Measurements from ENCODE around the gene EBI3. TPM values are rescaled to one million over a fixed set of nuclear protein-coding genes. Genes with fewer than 3 reads are reported as not detected.

EBI3 gene
- total and polyA plus RNA-seq, 2 donors: 0.32 to 5.7 TPM

DNA sequence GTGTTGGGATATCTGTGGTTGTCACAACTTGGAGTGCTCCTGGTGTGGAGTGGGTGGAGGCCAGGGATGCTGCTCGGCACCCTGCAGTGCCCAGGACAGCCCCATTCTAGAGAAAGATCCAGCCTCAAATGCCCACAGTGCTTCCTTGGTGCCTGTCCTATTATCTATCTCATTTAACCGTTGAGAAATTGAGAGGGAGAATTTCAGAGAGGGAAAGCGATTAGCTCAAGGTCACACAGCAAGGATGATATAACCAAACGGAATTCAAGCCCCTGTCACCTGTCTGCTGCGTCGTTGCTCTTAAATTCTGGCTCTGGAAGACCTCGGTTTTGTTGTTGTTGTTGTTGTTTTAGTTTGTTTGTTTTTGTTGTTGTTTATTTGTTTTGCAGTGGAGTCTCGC lies 33.3 kb upstream of the EBI3 start:
- Histone ChIP-seq H3K27ac (ENCODE audit: low read depth) (no peak overlapping the region), H3K4me1 (ENCODE audit: insufficient read depth) (no peaks in the 10 kb centered on the region), H3K36me3 (ENCODE audit: insufficient read depth) (no peaks in the 10 kb centered on the region), H3K4me3 (ENCODE audit: low read depth, low read length) (no peak overlapping the region)
- WGBS: 77% methylated on average over 8 of the region's 8 CpGs
- no peak for DNase-seq (ENCODE audit: extremely low spot score)

DNA sequence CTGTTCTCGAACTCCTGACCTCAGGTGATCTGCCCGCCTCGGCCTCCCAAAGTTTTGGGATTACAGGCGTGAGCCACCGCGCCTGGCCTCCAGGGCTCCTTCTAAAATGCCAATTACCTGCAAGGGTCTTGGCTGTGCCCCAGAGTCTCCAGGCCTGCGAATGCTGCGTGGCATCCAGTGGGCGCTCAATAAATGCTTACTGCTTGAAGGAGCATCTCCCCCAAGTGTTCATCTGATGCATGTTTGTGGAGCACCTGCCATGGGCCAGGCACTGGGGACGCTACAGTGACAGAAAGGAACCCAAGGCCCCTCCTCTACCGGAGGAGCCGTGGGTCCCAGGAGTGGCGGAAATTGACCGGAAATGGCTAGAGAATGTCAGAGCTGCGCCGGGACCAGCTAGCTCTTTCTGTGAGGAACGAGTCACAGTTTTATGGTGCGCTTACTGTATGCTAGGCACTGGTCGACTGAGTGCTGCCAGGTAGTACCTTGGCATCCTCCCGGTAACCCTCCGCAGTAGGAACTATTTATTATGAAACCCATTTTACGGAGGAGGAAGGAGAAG lies 32.7 kb upstream of the EBI3 start:
- no peak overlapping the region for H3K27ac ChIP-seq (ENCODE audit: low read depth)
- no peak for DNase-seq (ENCODE audit: extremely low spot score)
- WGBS: 85% methylated on average over 22 of the region's 22 CpGs
- H3K4me3 ChIP-seq (ENCODE audit: low read depth, low read length): no peak overlapping the region
- no peaks in the 10 kb centered on the region for H3K36me3 ChIP-seq (ENCODE audit: insufficient read depth)
- no peaks in the 10 kb centered on the region for H3K4me1 ChIP-seq (ENCODE audit: insufficient read depth)

DNA sequence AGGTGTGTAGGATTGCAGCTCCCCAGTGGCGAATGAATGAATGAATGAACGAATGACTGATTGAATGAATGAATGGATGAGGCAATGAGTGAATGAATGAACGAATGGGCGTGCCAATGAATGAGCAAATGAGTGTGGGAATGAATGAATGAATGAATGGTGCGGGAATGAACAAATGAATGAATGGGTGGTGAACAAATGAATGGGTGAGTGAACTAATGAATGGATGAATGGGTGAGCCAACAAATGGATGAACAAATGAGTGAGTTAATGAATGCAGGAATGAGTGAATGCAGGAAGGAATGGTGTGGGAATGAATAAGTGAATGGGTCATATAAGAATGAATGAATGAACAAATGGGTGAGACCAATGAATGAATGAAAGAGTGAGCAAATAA lies 32.1 kb upstream of the EBI3 start:
- 83% methylated on average over 5 of the region's 5 CpGs for WGBS
- H3K4me1 ChIP-seq (ENCODE audit: insufficient read depth): no peaks in the 10 kb centered on the region
- H3K27ac ChIP-seq (ENCODE audit: low read depth): no peak overlapping the region
- DNase-seq (ENCODE audit: extremely low spot score): no peak
- no peaks in the 10 kb centered on the region for H3K36me3 ChIP-seq (ENCODE audit: insufficient read depth)
- no peak overlapping the region for H3K4me3 ChIP-seq (ENCODE audit: low read depth, low read length)

DNA sequence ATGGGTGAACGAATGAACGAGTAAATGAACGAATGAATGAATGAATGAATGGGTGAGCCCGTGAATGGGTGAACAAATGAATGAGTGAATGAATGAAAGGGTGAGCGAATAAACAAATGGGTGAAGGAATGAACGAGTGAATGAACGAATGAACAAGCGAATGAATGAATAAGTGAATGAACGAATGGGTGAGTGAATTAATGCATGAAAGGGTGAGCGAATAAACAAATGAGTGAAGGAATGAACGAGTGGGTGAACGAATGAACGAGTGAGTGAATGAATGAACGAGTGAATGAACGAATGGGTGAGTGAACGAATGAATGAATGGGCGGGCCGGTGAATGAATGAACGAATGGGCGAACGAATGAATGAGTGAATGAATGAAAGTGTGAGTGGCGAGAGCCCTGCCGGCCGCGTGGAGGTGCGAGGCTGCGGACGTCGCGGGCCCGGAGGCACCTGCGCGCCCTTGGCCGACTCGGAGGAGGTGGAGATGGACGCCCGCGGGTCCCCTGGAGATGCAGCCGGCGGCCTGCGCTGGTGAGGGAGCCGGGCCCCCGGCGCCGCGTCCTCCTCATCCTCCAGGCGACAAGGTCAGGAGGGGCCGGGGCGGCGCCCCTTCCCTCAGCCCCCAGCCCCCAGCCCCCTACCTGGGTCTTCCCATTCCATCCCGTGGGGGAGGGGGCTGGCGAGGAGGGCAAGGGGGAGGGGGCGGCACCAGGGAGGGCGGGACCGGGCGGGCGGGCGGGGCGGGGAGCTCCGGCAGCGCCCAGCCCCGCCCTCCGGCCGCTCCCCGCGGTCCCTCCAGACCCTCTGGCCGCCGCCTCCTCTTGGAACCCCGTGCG lies 31.5 kb upstream of the EBI3 start:
- no peaks in the 10 kb centered on the region for H3K4me1 ChIP-seq (ENCODE audit: insufficient read depth)
- H3K36me3 ChIP-seq (ENCODE audit: insufficient read depth): no peaks in the 10 kb centered on the region
- H3K4me3 ChIP-seq (ENCODE audit: low read depth, low read length): no peak overlapping the region
- WGBS: 15% methylated on average over 67 of the region's 70 CpGs
- H3K27ac ChIP-seq (ENCODE audit: low read depth): no peak overlapping the region
- no peak for DNase-seq (ENCODE audit: extremely low spot score)

DNA sequence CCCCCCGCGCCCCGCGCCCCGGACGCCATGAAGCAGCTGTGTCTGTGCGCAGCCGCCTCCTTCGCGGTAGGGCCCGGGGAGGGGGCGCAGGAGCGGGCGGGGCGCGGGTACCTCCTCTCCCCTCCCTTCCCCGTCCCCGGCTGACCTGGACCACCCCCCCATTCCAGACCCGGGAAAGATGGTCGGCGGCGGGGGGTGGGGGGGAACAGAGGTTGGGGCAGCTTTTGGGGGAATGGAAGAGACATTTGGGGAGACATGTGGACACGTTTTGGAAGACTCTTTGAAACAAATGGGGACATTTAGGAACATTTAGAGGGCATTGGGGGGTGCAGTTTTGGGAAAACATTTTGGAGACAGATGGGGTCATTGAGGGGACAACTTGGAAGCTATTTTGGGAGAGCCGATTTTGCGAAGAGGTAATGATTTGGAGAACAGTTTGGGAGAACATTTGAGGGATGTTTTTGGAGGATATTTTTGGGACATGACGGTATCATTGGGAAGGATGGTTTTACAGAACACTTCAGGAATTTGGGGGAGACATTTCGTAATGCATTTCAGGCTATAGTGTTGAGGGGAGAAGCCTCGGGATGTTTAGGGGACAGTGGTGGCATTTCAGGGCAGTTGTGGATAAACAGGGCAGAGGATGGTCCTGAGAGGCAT lies 30.7 kb upstream of the EBI3 start:
- no peak for DNase-seq (ENCODE audit: extremely low spot score)
- H3K4me3 ChIP-seq (ENCODE audit: low read depth, low read length): no peak overlapping the region
- no peak overlapping the region for H3K27ac ChIP-seq (ENCODE audit: low read depth)
- no peaks in the 10 kb centered on the region for H3K36me3 ChIP-seq (ENCODE audit: insufficient read depth)
- 5% methylated on average over 27 of the region's 28 CpGs for WGBS
- H3K4me1 ChIP-seq (ENCODE audit: insufficient read depth): no peaks in the 10 kb centered on the region

DNA sequence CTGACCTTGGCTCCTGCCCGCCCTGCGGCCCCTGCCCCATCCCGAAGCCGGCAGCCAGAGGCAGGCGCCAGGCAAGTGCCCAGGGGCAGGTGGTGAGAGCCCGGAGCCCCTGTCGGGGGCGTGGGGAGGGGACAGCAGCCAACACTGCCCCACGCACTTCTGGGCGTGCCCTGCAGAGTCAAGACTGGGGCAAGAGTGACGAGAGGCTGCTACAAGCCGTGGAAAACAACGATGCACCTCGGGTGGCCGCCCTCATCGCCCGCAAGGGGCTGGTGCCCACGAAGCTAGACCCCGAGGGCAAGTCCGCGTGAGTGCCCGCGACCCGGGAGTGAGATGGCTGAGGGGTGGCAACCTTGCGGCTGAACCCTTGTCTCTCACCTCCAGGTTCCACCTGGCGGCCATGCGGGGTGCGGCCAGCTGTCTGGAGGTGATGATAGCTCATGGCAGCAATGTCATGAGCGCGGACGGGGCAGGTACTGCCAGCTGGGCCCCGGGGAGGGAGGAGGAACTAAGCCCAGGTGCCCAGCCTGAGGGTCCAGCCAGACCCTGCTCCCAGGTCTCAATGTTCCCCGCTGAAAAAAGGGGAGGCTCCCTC lies 29.5 kb upstream of the EBI3 start:
- Histone ChIP-seq H3K27ac (ENCODE audit: low read depth) (no peak overlapping the region), H3K4me3 (ENCODE audit: low read depth, low read length) (no peak overlapping the region), H3K36me3 (ENCODE audit: insufficient read depth) (no peaks in the 10 kb centered on the region), H3K4me1 (ENCODE audit: insufficient read depth) (no peaks in the 10 kb centered on the region)
- no peak for DNase-seq (ENCODE audit: extremely low spot score)
- 74% methylated on average over 33 of the region's 33 CpGs for WGBS

DNA sequence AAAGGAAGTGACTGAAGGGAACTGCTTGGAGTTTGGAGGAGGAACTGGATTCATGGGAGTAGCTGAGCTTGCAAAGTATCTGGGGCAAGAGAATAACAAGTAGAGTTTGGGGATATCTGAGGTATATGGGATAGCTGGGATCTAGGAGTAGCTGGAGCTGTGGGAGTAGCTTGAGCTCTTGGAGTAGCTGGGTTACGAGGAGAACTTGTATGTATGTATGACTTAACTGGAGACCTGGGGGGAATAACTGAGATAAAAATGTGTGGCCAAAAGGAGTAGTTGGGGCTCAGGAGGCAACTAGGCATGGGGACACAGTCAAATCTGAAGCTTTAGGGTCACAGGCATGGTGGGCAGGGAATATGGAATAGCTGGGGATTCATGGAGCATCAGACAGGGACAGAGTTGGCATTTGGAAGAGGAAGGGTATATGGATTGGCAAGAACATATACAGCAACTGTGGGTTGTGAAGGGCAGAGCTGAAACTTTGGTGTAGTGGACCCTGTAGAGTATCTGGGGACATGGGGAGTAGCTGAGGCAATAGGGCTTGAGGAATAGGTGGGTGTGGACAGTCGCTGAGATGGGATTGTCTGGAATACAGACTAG lies 28.3 kb upstream of the EBI3 start:
- no peak overlapping the region for H3K27ac ChIP-seq (ENCODE audit: low read depth)
- no peaks in the 10 kb centered on the region for H3K36me3 ChIP-seq (ENCODE audit: insufficient read depth)
- DNase-seq (ENCODE audit: extremely low spot score): no peak
- no peaks in the 10 kb centered on the region for H3K4me1 ChIP-seq (ENCODE audit: insufficient read depth)
- WGBS: 82% methylated on average over 2 of the region's 2 CpGs
- no peak overlapping the region for H3K4me3 ChIP-seq (ENCODE audit: low read depth, low read length)

DNA sequence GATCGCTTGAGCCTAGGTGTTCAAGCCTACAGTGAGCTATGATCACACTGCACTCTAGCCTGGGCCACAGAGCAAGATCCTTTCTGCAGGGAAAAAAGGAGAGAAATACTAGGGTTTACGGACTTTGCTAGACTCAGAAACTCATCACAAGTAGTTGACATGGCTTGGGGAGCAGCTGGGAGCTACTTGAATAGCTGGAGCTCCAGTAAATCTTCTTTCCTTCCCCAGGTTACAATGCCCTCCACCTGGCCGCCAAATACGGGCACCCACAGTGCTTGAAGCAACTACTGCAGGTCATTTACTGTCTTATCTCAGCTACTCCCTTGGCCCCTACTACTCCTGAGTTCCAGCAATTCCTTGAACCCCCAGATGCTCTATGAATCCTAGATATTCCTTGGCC lies 27.5 kb upstream of the EBI3 start:
- no peak overlapping the region for H3K4me3 ChIP-seq (ENCODE audit: low read depth, low read length)
- 83% methylated on average over 4 of the region's 4 CpGs for WGBS
- DNase-seq (ENCODE audit: extremely low spot score): no peak
- H3K36me3 ChIP-seq (ENCODE audit: insufficient read depth): no peaks in the 10 kb centered on the region
- H3K4me1 ChIP-seq (ENCODE audit: insufficient read depth): no peaks in the 10 kb centered on the region
- H3K27ac ChIP-seq (ENCODE audit: low read depth): no peak overlapping the region

DNA sequence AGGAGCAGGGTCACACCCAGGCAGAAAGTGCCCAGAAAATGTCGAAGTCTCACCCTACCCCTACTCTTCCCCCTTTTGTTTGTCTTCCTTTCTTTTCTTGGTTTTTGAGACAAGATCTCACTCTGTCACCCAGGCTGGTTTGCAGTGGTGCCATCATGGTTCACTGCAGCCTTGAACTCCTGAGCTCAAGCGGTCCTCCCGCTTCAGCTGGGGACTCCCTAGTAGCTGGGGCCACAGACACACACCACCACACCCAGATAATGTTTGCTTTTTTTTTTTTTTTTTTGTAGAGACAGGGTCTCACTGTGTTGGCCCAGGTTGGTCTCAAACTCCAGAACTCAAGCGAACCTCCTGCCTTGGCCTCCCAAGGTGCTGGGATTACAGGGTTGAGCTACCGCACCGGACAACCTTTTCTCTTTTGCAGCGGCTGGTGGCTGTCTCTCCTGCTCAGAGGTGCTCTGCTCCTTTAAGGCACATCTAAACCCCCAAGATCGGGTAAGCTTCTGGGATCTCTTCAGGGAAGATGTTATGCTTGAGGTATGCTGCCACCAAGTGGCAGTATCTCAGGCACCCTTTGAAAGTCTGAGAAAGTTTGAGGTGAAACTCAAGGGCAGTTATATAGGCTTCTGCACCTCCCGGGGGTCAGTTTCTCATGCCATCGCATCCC lies 22.4 kb upstream of the EBI3 start:
- H3K36me3 ChIP-seq (ENCODE audit: insufficient read depth): no peaks in the 10 kb centered on the region
- no peak overlapping the region for H3K4me3 ChIP-seq (ENCODE audit: low read depth, low read length)
- no peak for DNase-seq (ENCODE audit: extremely low spot score)
- no peak overlapping the region for H3K27ac ChIP-seq (ENCODE audit: low read depth)
- no peaks in the 10 kb centered on the region for H3K4me1 ChIP-seq (ENCODE audit: insufficient read depth)
- WGBS: 82% methylated on average over 10 of the region's 10 CpGs

DNA sequence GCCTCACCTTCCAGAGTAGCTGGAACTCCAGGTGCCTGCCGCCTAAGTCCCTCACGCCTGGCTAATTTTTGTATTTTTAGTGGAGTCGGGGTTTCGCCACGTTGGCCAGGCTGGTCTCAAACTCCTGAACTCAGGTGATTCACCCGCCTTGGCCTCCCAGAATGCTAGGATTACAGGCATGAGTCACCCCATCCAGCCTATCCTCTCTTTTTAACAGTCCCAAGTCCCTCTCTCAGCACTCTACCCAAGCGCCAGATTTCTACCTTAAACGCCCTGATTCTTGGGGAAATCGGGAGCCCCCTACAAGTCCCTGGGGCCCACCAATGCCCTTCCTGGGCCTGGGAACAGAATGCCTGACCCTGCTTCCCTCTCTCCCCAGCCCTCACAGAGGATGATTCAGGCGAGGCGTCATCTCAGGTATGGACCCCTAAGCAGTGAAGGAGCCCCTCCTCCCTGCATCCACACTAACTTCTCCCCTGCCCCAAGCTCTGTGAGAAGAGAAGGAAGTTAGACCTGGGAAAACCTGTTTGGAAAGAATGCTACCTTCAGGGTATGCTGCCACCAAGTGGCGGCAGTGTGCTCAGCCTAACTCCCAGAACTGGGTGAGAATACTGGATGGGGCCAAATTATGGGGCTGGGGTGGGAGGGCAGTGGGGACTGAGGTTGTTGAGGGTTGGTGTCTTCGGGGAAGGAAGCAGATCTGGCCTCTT lies 20.8 kb upstream of the EBI3 start:
- Histone ChIP-seq H3K27ac (ENCODE audit: low read depth) (no peak overlapping the region), H3K4me1 (ENCODE audit: insufficient read depth) (no peaks in the 10 kb centered on the region), H3K36me3 (ENCODE audit: insufficient read depth) (no peaks in the 10 kb centered on the region), H3K4me3 (ENCODE audit: low read depth, low read length) (no peak overlapping the region)
- no peak for DNase-seq (ENCODE audit: extremely low spot score)
- WGBS: 76% methylated on average over 13 of the region's 13 CpGs

DNA sequence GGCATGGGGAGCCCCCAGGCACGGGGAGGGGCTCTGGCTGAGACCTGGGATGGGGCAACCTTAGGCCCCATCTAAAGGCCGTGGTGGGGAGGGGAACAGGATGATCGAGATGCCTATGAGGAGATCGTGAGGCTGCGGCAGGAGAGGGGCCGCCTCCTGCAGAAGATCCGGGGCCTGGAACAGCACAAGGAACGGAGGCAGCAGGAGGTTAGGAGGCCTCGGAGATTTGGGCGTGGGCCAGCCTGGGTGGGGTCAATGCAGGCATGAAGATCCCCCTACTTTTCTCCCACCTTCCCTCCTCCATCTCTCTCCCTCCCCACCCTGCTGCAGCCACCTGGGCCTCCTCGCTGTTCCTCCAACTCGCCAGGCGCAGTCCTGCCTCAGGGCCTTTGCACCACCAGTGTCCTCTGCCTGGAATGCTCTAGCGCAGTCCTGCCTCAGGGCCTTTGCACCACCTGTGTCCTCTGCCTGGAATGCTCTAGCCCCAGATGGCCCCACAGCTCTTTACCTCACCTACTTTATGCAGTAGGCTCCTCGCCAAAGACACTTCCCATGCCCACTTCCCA lies 19.1 kb upstream of the EBI3 start:
- 77% methylated on average over 15 of the region's 15 CpGs for whole genome bisulfite sequencing
- Histone ChIP-seq H3K4me1 (ENCODE audit: insufficient read depth) (no peaks in the 10 kb centered on the region), H3K27ac (ENCODE audit: low read depth) (no peak overlapping the region), H3K4me3 (ENCODE audit: low read depth, low read length) (no peak overlapping the region), H3K36me3 (ENCODE audit: insufficient read depth) (no peaks in the 10 kb centered on the region)
- DNase-seq (ENCODE audit: extremely low spot score): no peak

DNA sequence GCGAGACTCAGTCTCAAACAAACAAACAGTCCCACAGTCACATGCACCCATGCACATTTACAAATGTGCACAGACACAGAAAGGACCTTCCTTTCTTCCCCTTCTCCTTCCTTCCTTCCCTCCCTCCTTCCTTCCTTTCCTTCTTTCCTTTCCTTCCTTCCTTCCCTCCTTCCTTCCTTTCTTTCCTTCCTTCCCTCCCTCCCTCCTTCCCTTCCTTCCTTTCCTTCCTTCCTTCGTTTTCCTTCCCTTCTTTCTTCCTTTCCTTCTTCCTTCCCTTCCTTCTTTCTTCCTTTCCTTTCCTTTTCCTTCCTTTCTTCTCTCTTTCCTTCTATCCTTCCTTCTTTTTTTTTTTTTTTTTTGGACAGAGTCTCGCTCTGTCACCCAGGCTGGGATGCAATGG lies 16.2 kb upstream of the EBI3 start:
- no peak overlapping the region for H3K27ac ChIP-seq (ENCODE audit: low read depth)
- H3K36me3 ChIP-seq (ENCODE audit: insufficient read depth): no peaks in the 10 kb centered on the region
- no peak for DNase-seq (ENCODE audit: extremely low spot score)
- H3K4me1 ChIP-seq (ENCODE audit: insufficient read depth): no peaks in the 10 kb centered on the region
- WGBS: 88% methylated on average over 3 of the region's 3 CpGs
- no peak overlapping the region for H3K4me3 ChIP-seq (ENCODE audit: low read depth, low read length)

Measured in urinary bladder (tissue), 4 donors.